ENCODE results near the gene AMH.

The AMH gene

DNA sequence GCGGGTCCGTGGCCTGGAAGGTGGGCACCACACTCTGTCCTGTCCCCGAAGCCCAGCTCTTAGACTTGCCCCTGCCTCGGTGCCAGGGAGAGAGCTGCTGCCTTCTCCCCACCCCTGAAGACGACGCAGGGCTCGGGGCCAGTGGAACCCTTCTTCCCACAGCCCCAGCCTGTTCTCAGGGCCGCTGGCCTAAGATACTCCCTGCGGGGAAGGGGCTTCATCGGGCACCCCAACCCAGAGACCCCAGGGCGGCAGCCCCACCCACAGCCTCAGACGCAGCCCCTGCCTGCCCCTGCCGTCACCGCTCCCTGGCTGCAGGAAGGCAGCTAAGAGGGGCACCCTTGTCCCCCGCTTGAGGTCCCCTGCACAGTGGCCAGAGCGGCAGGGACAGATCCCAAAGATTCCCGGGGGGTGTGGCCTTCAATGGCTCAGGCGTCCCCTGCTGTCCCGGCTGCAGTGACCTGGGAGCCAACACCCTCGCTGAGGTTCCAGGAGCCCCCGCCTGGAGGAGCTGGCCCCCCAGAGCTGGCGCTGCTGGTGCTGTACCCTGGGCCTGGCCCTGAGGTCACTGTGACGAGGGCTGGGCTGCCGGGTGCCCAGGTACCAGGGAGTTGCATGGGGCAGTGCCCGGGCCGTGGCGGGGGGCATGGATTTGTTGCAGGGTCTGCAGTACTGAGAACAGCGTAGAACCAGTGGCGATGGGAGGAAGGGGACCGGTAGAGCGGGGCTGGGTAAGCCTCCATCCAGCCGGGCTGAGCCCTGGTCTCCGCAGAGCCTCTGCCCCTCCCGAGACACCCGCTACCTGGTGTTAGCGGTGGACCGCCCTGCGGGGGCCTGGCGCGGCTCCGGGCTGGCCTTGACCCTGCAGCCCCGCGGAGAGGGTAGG lies 1.0 kb downstream of the AMH start:
- no peak for DNase-seq (ENCODE audit: low read depth)

DNA sequence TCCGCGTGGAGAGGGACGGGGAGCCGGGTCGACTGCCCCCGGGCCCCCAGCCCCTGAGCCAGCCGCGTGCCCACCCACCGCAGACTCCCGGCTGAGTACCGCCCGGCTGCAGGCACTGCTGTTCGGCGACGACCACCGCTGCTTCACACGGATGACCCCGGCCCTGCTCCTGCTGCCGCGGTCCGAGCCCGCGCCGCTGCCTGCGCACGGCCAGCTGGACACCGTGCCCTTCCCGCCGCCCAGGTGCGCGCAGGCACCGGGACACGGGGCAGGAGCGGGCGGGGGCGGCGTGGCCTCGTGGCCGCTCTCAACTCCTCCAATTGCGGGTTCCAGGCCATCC lies 1.6 kb downstream of the AMH start:
- no peak for DNase-seq (ENCODE audit: low read depth)

DNA sequence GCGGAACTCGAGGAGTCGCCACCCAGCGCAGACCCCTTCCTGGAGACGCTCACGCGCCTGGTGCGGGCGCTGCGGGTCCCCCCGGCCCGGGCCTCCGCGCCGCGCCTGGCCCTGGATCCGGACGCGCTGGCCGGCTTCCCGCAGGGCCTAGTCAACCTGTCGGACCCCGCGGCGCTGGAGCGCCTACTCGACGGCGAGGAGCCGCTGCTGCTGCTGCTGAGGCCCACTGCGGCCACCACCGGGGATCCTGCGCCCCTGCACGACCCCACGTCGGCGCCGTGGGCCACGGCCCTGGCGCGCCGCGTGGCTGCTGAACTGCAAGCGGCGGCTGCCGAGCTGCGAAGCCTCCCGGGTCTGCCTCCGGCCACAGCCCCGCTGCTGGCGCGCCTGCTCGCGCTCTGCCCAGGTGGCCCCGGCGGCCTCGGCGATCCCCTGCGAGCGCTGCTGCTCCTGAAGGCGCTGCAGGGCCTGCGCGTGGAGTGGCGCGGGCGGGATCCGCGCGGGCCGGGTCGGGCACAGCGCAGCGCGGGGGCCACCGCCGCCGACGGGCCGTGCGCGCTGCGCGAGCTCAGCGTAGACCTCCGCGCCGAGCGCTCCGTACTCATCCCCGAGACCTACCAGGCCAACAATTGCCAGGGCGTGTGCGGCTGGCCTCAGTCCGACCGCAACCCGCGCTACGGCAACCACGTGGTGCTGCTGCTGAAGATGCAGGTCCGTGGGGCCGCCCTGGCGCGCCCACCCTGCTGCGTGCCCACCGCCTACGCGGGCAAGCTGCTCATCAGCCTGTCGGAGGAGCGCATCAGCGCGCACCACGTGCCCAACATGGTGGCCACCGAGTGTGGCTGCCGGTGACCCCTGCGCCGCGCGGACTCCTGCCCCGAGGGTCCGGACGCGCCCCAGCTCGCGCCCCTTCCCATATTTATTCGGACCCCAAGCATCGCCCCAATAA lies 2.3 kb downstream of the AMH start:
- no peak for DNase-seq (ENCODE audit: low read depth)

DNA sequence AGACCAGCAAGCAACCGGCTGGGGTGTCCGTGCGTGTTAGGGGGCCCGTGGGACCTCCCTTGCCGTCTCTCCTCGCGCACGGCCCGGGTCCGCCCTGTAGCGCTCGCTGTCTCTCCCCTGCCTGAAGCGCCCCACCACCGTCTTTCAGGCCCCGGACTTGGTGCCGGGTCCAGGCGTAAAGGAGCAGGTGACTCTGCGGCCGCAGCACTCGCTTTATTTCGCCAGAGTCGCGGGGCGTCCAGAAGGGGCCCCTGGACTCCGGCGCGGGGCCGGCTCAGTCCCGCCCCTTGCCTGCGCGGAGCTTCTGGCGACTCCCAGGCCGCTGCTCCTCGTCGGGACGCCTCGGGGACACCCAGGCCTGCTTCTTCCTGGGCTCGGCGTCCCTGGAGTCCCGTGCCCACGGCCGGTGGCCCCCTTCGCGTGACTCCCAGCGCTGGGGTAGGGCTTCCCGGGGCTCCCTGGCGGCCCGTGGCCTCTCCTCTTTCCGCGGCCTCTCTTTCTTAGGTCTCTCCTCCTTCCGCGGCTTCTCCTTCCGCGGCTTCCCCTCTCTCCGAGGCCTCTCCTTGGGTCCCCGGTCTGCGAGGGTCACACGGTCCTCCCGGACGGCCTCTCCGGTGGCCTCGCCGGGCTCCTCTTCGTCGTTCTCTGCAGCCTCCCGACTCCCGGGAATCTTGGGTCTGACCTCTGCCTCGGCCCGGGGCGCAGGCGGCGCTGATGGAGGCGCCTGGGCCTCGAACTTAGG lies 3.1 kb downstream of the AMH start:
- no peak for DNase-seq (ENCODE audit: low read depth)

DNA sequence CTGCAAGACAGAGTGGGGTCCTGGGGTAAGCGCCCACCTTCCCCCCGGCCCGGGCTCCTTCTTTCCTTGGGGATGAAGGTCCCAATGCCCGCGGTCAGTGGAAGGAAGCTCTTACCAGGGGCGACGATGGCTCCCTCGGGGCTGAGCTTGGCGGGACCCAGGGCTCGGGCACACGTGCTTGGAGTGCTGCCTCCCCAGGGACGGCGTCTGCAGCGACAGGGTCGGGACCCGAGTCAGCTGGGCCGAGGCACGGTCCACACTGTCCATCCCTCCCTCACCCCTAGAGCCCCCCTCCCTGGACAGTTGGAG lies 3.6 kb downstream of the AMH start:
- no peak for DNase-seq (ENCODE audit: low read depth)

DNA sequence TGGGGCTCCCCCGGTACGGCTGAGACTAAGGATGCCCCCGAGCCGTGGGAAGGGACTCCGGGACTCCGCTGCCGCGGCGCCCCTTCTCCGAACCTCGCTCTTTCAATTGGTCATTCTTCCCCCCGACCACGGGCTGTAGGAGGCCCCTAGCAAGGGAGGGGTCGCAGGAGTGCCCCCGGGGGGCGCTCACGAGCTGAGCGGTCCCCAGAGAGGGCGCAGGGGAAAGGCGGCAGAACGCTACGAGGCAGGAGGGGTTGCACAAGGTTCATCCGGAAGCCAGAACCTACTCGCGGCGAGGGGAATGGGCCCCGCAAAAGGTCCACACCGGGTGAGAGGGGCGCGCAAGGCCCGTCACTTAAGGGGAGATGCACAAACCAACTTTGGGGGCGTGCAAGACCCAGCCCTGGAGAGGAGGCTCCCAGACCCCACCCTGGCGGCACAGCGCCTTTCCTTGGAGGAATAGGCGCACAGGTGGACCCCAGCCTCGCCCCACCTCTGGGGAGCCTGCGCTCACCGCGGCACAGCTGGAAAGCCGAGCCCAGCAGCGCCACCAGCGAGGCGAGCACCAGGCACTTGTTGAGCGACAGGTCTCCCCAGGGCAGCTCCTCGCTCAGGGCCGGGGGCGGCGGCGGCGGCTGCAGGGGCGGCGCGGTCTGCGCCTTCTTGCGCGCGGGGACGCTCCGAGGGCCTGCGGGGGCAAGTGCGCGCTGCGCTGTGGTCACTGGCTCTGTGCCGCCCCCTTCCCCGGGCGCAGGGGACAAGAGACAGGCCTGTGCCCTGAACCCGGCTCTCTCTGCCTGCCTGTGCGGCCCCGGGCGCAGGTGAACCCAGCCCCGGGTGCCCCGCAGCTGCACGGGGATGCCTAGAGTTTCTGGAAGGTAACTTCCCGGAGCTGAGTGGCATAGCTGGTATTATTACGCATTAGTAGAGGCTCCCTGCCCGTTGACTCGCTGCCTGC lies 4.3 kb downstream of the AMH start:
- no peak for DNase-seq (ENCODE audit: low read depth)

DNA sequence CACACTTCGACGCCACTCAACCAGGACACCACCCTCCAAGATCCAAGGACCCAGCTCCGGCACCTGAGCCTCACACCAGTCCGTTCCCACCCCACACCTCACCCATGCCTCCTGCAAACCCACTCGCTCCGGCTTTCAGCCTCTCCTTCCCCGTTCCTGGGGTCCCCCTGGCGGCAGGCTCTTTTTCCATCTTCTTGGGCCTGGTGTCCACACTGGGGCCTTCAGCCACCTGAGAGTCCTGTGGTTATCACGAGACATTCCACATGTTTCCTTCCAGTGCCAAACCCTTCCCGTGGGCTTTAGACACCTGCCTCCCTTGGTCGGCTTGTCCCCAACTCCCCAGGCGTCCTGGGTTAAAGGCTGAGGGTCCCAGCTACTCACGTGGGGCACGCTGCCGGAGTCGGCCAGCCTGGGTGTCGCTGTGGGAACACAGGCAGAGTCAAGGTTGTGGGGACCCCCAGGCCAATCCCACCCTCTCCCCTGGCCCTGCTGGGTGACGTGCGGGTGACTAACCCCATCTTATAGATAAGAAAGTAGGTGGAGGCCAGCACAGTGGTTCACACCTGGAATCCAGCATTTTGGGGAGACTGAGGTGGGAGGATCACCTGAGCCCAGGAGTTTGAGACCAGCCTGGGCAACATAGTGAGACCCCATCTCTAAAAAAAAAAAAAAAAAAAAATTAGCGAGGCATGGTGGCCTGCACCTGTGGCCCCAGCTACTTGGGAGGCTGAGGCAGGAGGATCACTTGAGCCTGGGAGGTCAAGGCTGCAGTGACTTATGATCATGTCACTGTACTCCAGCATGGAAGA lies 5.1 kb downstream of the AMH start:
- DNase-seq (ENCODE audit: low read depth) = peak; percentile 47

DNA sequence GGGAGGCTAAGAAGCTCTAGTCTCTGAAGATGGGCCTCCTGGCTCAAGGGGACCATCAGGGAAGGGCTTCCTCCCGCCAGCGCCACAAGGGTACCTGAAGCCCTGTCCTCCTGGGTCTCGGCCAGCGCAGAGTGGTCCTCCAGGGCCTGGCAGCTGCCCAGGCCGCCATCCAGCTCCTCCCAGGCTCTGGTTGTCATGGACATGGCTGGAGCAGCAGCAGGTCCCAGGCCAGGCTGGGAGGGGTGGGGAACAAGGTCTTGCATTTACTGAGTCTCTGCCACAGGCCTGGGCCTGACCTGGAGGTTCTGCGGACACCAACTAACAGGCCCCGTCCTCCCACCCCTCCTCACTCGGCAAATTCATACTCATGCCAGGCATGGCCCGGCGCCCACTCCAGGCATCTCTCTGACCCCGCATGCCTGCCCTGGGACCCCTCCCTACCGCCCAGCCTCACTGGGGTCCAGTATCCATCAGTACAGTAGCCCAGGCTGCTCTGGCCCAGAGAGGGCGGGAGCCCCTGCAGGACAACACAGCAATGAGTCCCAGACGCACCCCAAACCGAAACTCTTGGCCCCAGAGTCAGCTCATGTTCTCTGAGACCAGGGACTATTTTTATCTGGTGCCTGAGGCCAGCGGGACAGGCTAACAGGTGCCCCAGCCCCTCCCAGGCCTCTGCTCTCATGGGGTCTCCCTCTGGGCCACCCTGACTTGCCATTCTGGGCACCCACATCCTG lies 6.2 kb downstream of the AMH start:
- DNase-seq (ENCODE audit: low read depth) = no peak

DNA sequence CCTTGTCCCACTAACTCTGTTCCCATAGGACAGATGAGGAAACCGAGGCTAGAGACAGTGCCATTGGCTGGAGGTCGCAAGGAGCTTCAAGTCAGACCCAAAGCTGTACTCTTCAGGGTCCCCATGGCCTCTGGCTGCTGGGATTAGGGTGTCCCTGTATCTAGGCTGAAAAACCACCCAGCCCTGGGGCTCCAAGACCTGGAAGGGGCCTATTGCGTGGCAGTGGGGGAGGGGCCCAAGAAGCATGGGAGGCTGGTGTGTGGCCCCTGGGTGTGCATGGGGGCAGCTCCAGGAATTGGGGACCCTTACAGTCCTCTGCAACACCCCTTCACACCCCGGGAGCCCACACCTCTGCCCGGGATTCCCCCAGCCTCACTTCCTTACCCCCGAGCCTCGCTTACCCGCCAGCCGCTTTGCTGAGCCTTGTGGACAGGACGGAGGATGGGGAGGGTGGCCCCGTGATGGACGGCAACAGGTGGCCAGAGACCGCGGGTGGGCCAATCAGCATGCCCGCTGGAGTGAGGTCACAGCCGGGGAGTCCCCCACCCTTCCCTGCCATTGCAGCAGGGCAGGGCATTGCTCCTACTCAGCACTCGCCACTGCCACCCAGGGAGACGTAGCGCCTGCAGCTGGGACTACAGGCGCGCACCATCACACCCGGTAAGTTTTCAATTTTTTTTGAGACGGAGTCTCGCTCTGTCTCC lies 7.0 kb downstream of the AMH start, which contains the start of gene JSRP1:
Gene JSRP1, minus strand, starts transcription at position 436 of the 704 bp plus-strand sequence. CDS start 1,103 bp downstream, outside the sequence.
- no peak for DNase-seq (ENCODE audit: low read depth)

DNA sequence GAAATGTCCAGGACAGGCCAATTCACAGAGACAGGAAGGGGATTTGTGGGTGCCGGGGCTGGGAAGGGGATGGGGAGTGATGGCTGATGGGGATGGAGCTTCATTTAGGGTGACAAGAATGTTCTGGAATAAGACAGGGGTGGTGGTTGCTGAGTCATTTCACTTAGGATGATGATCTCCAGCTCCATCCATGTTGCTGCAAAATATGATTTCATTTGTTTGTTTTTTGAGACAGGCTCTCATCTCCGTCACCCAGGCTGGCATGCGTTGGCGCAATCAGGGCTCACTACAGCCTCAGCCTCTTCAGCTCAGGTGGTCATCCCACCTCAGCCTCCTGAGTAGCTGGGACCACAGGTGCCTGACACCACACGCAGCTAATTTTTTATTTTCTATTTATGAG lies 10.2 kb downstream of the AMH start:
- peak; percentile 69 for DNase-seq (ENCODE audit: low read depth)

DNA sequence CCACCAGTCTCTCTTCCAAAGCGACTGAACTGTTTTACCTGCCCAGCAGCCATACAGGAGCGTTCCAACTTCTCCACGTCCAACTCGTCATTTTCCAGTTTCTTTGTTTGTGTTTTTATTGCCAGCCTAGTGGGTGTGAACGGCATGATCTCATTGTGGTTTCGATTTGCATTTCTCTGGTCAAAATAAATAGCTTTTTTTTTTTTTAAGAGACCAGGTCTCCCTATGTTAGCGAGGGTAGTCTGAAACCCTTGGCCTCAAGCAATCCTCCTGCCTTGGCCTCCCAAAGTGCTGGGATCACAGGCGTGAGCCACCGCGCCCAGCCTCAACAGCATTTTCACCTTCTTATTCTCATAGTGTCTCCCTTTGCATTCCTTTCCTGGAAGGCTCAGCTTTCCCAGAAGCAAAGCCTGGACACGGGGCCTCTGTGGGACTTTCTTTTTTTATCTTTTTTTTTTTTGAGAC lies 11.2 kb downstream of the AMH start:
- peak; percentile 40 for DNase-seq (ENCODE audit: low read depth)

DNA sequence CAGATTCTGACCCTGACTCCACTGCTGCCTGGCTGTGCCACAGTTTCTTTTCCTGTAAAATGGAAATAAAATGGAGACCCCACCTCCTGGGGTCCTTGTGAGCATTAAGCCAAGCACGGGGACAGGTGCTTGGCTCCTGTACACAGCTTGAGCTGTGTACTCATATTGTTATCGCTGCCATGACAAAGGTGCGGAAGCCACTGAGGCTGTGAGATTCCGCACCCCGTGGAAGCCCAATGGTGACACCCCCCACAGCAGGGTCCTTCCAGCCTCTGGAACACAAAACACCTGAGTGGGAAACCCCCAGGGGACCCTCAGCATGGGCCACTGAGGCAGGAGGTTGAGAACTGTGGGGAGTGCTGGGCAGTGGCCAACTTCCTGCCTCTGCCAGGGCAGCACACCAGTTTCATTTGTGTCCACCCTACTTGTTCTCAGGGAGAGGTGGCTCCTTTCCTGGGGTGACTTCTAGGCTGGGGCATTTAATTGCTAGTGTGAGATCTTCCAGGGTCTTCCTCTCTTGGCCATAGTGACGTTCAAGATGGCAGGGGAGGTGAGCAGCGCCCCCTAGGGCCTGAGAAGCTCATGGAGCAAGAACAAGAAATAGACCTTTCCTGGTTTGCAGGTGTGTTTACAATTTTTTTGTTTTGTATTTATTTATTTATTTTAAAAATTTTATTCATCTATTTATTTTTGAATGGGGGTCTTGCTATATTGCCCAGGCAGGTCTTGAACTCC lies 12.5 kb downstream of the AMH start:
- DNase-seq (ENCODE audit: low read depth) = peak; percentile 41

DNA sequence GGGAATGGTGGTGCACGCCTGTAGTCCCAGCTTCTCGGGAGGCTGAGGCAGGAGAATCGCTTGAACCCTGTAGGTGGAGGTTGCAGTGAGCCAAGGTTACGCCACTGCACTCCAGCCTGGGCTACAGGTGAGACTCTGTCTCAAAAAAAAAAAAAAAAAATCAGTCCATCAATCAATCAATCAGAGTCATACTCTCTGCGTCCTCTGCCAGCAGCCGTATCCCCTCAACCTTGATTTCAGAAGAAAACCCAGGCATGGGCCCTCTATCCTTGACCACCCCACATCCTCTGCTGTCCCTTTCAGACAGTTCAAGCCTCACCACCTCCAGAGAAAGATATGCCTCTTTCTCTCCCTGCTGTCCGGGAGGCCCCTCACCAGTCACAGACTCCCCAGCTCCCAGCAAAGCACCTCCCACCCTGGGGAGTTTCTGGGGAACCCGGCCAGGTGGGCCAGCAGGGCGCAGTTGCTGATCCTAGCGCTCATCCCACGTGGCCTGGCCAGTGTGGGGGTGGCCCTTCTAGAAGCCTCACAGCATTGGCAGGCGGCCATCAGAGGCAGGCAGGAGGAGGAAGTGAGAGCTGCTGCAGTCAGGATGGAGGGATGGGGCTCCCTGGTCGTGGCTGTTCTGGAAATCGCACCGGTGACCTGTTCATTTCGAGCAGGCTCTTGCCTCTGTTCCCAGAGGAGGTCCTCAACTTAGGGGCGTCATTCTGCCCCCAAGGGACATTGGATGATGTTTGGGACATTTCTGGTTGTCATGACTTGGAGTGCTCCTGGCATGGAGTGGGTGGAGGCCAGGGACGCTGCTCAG lies 17.3 kb downstream of the AMH start:
- DNase-seq (ENCODE audit: low read depth) = peak; percentile 82

DNA sequence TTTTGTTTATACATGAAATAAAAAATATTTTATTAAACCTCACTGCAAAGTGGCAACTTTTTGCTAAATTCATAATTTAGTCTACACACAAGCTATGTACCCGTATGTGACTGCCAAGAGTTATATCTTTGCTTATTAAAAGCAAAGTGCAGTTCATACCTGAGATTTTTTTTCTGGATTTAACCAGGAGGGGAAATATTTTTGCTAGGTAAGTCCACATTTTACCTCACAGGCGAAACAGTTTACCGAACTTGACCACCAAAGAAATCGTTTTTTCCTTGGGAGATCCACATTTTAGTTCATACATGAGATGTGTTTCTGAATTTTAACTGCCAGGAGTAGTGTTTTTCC lies 19.3 kb downstream of the AMH start:
- no peak for DNase-seq (ENCODE audit: low read depth)

DNA sequence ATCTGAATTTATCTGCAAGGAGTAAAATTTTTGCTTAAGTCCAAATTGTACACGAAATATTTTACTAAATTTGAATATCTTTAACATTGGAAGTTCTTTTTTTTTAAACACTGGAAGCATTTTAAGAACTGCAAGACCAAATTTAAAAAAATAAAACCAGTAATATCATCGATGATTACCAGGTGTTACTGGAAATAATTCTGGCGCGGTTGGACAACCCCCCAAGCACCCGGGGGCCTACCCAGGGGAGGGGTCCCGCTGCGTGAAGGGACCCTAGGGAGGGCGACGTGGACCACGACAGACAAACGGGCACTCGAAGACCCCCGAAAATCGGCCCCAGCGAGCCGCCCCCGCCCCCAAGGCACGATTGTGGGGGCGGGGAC lies 19.7 kb downstream of the AMH start:
- DNase-seq (ENCODE audit: low read depth) = no peak

DNA sequence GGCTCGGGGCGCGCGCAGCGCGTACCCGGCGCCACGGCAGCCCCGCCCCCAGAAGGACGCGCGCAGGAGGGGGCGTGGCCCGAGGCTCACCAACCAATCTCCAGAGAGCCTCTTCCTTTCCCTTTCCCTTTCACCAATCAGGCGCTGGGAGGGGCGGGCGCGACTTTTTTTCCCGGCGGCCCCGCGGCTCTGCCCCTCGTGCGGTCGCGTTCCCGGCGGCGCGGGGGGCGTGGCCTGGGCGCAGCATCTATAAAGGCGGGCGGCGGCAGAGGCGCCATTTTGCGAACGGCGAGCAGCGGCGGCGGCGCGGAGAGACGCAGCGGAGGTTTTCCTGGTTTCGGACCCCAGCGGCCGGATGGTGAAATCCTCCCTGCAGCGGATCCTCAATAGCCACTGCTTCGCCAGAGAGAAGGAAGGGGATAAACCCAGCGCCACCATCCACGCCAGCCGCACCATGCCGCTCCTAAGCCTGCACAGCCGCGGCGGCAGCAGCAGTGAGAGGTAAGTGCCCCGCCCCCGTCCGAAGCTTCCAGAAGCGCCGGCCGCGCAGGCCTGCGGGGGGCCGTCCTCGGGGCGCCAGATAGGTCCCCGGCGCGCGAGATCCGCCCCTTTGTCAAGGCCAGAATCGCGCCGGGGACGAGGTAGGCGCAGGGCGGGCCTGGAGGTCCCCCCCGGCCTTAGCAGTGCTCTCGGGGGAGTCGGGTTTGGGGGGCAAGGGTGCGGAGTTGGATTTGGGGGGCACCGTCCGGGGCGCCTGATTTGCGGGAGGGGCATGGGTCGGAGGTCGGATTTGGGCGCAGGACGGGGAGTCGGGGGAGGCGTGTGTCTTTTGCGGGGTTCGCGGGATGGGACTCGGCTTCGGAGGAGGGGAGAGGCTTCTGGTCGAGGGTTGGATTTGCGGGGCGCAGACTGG lies 20.4 kb downstream of the AMH start:
- DNase-seq (ENCODE audit: low read depth) = peak; percentile 96

DNA sequence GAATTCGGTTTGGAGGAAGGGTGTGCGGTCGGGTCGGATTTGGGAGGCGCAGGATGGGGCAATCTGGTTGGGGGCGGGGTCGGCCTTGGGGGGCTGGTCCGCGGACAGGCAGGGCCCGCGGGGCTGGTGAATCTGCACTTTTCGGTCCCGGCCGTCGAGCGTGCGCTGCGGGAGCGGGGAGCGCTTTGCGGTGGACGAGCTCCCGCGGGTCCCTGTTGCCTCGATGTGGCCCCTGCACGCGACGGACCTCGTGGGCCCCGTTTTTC lies 21.0 kb downstream of the AMH start:
- DNase-seq (ENCODE audit: low read depth) = peak; percentile 39
